GM12865 (cell line): ENCODE data around the gene RNF223.

ENCODE experiments used
- DNase-seq: peaks from one replicate; pipeline ENCODE4 v3.0.0; 2010; ENCODE audit warnings: low read depth
- H3K4me3 ChIP-seq: 2 replicates; pipeline ENCODE4 v1.5.1; 2011; ENCODE audit warnings: mild to moderate bottlenecking, low read depth, low read length, control low read depth
- TF ChIP-seq, protein P1 (sequence below): IDR thresholded peaks from 2 replicates; pipeline ENCODE4 v1.5.1; 2011; ENCODE audit warnings: low read length, control low read depth, low read depth, inconsistent platforms; ENCODE audit not compliant: insufficient read depth; ENCODE audit errors: missing control alignments

RNF223 gene

DNA sequence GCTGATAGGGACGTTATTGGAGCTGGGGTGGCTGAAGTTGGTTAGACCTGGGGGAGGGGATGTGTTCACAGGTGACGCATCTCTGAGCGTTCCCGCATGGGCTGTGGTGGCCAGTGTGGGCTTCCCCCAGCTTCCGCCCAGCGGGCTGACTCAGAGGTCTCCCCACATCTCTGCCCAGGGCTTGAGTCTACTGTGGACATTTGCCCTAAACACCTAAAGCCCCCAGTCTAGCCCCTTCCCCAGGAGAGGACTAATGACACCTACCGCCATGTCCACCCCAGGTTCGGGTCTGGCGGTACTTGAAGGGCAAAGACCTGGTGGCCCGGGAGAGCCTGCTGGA lies 52.2 kb downstream of the RNF223 start:
- TF ChIP-seq, protein P1, sequence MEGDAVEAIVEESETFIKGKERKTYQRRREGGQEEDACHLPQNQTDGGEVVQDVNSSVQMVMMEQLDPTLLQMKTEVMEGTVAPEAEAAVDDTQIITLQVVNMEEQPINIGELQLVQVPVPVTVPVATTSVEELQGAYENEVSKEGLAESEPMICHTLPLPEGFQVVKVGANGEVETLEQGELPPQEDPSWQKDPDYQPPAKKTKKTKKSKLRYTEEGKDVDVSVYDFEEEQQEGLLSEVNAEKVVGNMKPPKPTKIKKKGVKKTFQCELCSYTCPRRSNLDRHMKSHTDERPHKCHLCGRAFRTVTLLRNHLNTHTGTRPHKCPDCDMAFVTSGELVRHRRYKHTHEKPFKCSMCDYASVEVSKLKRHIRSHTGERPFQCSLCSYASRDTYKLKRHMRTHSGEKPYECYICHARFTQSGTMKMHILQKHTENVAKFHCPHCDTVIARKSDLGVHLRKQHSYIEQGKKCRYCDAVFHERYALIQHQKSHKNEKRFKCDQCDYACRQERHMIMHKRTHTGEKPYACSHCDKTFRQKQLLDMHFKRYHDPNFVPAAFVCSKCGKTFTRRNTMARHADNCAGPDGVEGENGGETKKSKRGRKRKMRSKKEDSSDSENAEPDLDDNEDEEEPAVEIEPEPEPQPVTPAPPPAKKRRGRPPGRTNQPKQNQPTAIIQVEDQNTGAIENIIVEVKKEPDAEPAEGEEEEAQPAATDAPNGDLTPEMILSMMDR, result no peak
- H3K4me3 ChIP-seq, result no peak overlapping the region
- no peak for DNase-seq

DNA sequence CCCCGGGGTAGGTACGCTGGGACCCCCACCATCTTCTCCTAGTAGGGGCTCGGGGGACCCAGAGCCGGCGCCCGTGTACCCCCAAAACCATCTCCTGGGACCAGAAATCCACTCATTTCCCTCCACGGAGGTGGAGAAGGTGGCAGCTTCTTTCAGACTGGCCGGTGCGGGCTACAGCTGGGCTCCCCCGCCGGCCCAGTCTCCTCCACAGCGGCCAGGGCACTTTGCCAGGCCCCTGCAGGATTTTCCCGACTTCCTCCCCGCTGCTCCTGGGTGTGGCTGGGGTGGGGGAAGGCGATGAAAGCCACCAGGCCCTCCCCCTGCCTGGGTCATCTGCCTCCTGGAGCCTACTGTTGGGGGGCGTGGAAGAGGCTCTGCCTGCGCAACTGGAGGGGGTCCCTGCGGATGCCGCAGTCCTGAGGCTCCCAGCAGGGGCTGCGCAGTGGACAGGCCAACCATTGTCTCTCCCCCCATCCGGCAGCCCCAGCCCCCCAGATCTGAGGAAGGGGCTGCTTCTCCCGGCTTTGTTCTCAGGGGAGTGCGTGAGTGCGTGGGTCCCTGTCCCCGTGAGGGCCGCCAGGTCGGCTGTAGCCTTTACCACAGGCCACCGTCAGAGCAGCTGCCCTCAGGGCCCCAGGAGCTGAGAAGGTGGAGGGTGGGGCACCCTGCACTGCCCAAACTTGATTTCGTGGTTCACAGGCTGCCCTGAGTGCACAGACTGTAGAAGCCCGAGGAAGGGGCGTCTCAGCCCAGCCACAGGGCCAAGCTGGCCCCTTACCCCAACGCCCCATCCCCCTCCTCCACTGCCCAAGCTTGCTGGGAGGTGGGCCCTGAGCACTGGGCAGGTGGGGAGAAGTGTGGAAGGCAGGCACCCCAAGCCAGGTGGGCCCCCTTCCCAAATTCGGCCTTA lies 52.8 kb downstream of the RNF223 start:
- peak overlapping the region; percentile 63 for H3K4me3 ChIP-seq
- TF ChIP-seq, protein P1, result no peak
- no peak for DNase-seq
